GM19452 (cell line): ENCODE results near the gene GGA1.
"Not testable (repeated sequence)": the region's sequence is repeated elsewhere in the genome, so short reads cannot be mapped to it uniquely, and the experiment has no call there.

ENCODE experiments used
- ATAC-seq: cut with Tn5 transposase; IDR thresholded peaks from one replicate; pipeline ENCODE4 v1.9.1; 2021; ENCODE audit not compliant: unreplicated experiment

The GGA1 gene

GRCh38 chr22:37569921-37570660 lies 38.5 kb upstream of the GGA1 start:
- no peak for ATAC-seq

- ATAC-seq, result no peak
Measured at GRCh38 chr22:37570661-37570976, 38.0 kb upstream of the GGA1 start.

- no peak for ATAC-seq
Measured at GRCh38 chr22:37571258-37571991, 37.2 kb upstream of the GGA1 start.

DNA sequence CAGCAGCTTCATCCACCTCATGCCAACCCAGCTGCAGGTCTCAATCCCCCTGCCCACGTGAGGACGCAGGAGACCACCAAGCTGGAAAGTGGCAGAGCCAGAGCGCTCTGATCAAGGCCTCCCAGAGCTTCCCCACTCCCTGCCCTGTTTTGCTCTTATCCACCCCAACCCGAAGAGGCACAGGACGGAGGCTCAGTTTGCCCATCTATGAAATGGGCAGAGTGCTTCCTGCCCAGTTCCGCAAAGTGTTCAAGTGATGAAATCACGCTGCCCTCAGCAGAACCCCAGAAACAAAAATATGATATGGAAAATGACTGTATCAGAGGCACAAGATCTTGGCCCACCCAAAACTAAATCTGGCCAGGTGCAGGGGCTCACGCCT lies 36.7 kb upstream of the GGA1 start:
- ATAC-seq, result no peak

- ATAC-seq, result no peak
Measured at GRCh38 chr22:37575490-37576003, 33.1 kb upstream of the GGA1 start.

GRCh38 chr22:37578002-37578401 lies 30.6 kb upstream of the GGA1 start:
- no peak for ATAC-seq

DNA sequence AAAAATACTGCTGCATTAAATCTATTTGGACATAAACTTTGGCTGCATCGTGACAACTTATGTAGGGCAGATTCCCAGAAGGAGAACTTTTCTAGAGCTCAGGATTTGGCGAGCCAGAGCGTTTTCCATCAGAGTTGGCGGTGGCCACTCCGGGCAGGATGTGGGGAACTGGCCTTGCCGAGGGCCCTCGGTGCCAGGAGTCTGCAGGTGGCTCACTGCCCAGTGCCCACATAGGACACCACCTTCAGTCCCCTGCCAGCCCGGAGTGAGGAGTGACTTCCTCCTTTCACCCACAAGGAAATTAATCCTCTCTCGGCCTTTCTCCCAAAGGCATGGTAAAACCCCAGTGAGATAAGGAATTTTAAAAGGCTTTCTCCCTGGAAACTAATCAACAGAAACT lies 27.1 kb upstream of the GGA1 start:
- no peak for ATAC-seq

DNA sequence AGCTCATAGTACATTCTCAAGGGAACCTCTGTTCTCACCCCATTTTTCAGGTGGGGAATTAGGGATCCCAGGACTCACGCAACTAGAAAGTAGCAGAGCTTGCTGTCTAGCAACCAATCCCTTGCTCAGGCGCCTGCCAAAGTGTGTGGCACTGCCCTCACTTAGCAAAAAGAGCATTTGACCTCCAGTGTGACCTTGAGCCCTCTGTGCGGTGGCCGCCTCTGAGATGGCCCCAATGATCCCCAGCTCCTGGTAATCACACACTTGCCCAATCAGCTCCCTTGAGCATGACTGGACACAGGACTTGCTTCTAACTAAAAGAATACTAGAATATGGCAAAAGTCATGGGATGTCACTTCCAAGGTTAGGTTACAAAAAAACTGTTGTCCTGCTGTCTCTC lies 26.1 kb upstream of the GGA1 start:
- no peak for ATAC-seq

- ATAC-seq, result no peak
Measured at GRCh38 chr22:37588546-37589215, 20.0 kb upstream of the GGA1 start.

- no peak for ATAC-seq
Measured at GRCh38 chr22:37589636-37590035, 19.0 kb upstream of the GGA1 start.

DNA sequence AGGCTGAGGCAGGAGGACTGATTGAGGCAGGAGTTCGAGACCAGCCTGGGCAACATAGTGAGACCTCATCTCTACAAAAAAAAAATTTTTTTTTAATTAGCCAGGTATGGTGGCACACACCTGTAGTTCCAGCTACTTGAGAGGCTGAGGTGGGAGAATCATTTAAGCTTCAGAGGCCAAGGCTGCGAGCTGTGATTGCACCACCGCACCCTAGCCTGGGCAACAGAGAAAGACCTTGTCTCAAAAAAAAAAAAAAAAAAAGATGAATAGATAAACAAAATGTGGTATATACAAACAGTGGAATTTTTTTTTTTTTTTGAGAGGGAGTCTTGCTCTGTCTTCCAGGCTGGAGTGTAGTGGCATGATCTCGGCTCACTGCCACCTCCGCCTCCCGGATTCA lies 17.6 kb upstream of the GGA1 start:
- not testable (repeated sequence) for ATAC-seq

DNA sequence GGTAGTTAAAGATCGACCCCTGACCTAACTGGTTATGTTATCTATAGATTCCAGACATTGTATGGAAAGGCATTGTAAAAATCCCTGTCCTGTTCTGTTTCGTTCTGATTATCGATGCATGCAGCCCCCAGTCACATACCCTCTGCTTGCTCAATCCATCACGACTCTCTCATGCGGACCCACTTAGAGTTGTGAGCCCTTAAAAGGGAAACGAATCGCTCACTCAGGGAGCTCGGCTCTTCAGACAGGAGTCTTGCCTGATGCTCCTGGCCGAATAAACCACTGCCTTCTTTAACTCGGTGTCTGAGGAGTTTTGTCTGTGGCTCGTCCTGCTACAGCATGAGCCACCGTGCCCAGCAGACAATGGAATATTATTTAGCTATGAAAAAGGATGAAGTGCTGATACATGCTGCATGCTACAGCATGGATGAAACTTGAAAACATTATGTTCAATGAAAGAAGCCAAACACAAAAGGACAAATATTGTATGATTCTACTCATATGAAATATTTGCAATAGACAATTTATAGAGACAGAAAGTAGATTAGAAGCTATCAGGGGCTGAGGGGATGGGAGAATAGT lies 16.7 kb upstream of the GGA1 start:
- ATAC-seq, result no peak

- ATAC-seq, result no peak
Measured at GRCh38 chr22:37594237-37594636, 14.4 kb upstream of the GGA1 start.

GRCh38 chr22:37599153-37599552 lies 9.5 kb upstream of the GGA1 start:
- ATAC-seq, result no peak

GRCh38 chr22:37601203-37601539 lies 7.5 kb upstream of the GGA1 start:
- no peak for ATAC-seq

DNA sequence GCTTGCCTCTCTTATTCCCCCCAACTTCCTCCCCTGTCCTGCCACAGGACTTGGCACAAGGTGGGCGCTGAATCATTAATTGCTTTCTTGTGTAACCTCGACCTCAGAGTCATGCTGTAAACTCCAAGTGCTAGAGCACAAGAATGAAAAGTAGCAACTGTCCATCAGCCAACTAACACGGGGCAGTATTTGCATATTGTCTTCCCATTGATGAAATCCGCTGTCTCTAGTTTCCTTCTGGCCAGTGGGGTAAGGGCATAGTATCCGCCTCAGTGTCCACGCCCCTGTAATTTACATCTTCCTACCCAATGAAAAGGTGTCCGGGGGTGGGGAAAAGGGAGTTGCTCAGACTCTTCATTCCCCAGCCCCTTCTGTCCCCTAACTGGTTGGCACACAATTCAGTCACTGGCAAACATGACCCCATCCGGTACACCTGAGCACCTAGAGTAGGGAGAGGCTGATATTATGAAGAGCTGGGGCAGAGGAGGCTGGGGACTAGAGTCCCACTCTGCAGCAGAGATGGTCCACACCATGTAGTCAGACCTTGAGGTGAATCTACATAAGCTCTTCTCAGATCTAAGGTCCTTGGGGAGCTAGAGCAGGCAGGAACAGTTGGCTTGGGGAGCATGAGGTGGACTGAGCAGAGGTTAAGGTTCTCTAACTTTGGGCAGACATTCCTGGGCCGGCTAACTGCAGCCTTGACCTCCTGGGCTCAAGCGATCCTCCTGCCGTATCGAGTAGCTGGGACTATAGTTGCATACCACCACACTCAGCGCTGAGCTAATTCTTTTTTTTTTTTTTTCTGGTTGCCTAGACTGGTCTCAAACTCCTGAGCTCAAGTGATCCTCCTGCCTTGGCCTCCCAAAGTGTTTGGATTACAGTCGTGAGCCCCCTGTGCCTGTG lies 6.8 kb upstream of the GGA1 start:
- no peak for ATAC-seq

GRCh38 chr22:37602546-37603277 lies 5.9 kb upstream of the GGA1 start:
- not testable (repeated sequence) for ATAC-seq

GRCh38 chr22:37604074-37604473 lies 4.6 kb upstream of the GGA1 start:
- no peak for ATAC-seq

GRCh38 chr22:37604875-37605274 lies 3.8 kb upstream of the GGA1 start:
- ATAC-seq, result no peak
